Adrenal gland (tissue), 12 donors: Measurements from ENCODE around the gene SPATA31C1. TPM values are rescaled to one million over a fixed set of nuclear protein-coding genes. Genes with fewer than 3 reads are reported as not detected.

Source experiments
- DNase-seq, 7 donors: peaks; one replicate each; pipeline ENCODE4 v3.0.0-alpha.2; 2019 to 2020
- H3K27ac ChIP-seq, 5 donors: fragments of 200-600 bp; sonication (generic) in 4 of 5; 1 replicate in 3 of 5; 2 replicates in 2 of 5; pipeline versions ENCODE4 v1.5.1 to v1.8.0; 2016 to 2020; ENCODE audit warnings: mild to moderate bottlenecking in 1 of 5
- H3K27me3 ChIP-seq: fragments of 200-600 bp; 2 replicates; pipeline ENCODE4 v1.8.0; 2021
- H3K36me3 ChIP-seq, 2 donors: fragments of 200-600 bp; replicated peaks in 1 of 2; 1 replicate in 1 of 2; 2 replicates in 1 of 2; pipeline versions ENCODE4 v1.5.1 to v1.8.0; 2018 to 2022
- H3K4me1 ChIP-seq, 2 donors: fragments of 200-600 bp; replicated peaks in 1 of 2; 1 replicate in 1 of 2; 2 replicates in 1 of 2; pipeline versions ENCODE4 v1.5.1 to v1.8.0; 2018 to 2021
- H3K4me3 ChIP-seq, 4 donors: fragments of 200-600 bp; sonication (generic) in 3 of 4; one replicate each; pipeline ENCODE4 v1.5.1; 2016 to 2018
- H3K9me3 ChIP-seq, 3 donors: fragments of 200-600 bp; sonication (generic) in 1 of 3; replicated peaks in 1 of 3; 1 replicate in 2 of 3; 2 replicates in 1 of 3; pipeline versions ENCODE4 v1.5.1 to v1.8.0; 2016 to 2021
- CTCF ChIP-seq, 6 experiments: fragments of 450-650 bp in 4 of 6; fragments of 200-600 bp in 2 of 6; sonication (generic) in 1 of 6; IDR thresholded peaks; 1 replicate in 5 of 6; 2 replicates in 1 of 6; pipeline versions ENCODE4 v1.5.1 to v1.8.0; 2016 to 2021; ENCODE audit warnings: antibody characterized with exemption in 6 of 6, mild to moderate bottlenecking in 2 of 6, moderate library complexity in 1 of 6
- POLR2A ChIP-seq, 2 donors: fragments of 450-650 bp; IDR thresholded peaks; one replicate each; pipeline ENCODE4 v1.6.1; 2017; ENCODE audit warnings: antibody characterized with exemption in 2 of 2, mild to moderate bottlenecking in 2 of 2, moderate library complexity in 1 of 2
- WGBS, 4 donors: extraction: QIAGEN DNeasy Blood & Tissue Kit in 2 of 4; methylation state at CpG; one replicate each; pipeline versions ENCODE4 v1.1.5 to v1.1.7; 2013 to 2017; 5-methylcytosine and 5-hydroxymethylcytosine counted together
- intact Hi-C, 2 donors: fragments of 100-400 bp; cut with DNase I; formaldehyde crosslinking; loops; one replicate each; pipeline versions ENCODE4 v1.14.1 to v1.15.0; 2022 to 2023
- polyA plus RNA-seq, 3 donors: library from polyadenylated mRNA; stranded (reverse); fragments of 200-250 nt in 2 of 3; fragments of 350-450 nt in 1 of 3; fragmentation: Illumina TruSeq in 1 of 3; extraction: RNeasy Lipid Tissue Mini Kit (QIAGEN cat#74804) in 1 of 3; gene quantifications; one replicate each; pipeline ENCODE4 v1.2.3, GENCODE V29; 2013 to 2014
- total RNA-seq, 9 donors: library from RNA; depleted of rRNA in 4 of 9; stranded (reverse); fragments of >200 nt in 4 of 9; fragments of 120-200 nt in 1 of 9; fragmentation: NEBNext Ultra II Directional in 1 of 9; extraction: Animal tissue kit (Norgen Biotek cat#: 25700) in 1 of 9; gene quantifications; one replicate each; pipeline versions ENCODE4 v1.1.0 to v1.2.4, GENCODE V29; 2013 to 2023
- donor health status: healthy with polysubstance abuse.
- donor health status: Bipolar disorder and iron deficiency.
- donor health status: DM: yes; HTN: yes; CAD: no.
- donor health status: DM: no; HTN: no; CAD: no.
- donor health status: DM: no; HTN: no; CAD: no.
- donor health status: DM: yes; HTN: yes; CAD: no.

SPATA31C1 gene
- total and polyA plus RNA-seq, 12 donors: not detected

DNA sequence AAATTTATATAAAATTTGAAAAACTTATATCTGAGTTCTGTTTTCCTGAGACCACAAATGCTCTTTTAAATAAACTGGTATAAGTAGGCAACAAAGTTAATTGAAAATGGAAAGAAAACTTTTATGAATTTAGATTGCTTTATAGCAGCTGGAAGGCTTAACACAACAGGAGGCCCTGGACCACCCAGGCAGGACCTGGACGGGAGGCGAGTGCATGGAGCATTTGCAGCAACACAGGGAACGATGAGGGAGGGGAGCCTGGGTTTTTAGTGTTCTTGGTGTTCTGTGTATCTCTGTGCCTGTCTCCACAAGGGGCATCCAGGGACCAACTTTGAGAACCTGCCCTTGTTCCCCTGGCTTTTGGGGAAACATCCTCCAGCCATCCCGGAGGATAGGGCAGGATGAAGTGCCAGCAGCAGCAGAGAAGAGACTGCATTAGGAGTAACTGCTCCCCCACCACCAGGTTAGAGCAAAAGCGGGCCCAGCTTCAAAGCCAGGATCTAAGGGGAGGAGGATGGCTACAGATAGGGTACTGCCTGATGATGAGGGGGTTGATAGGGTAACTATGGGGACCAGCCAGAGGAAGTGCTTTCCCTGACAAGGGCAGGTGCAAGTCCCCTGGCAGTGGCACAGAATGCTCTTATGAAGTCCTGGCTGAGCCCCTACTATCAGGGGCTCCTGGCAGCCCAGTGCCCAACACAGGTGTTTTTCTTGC is 41.8 kb upstream of the SPATA31C1 start:
- no peak overlapping the region for H3K27ac ChIP-seq
- no peak for TF ChIP-seq POLR2A (IDR thresholded peaks at IDR 0.05)
- TF ChIP-seq CTCF (IDR thresholded peaks at IDR 0.05): no peak
- WGBS, 4 donors: 71 to 81% (median 77%) methylated on average over 5 of the region's 5 CpGs
- H3K4me3 ChIP-seq: no peak overlapping the region
- no peaks in the 10 kb centered on the region for H3K4me1 ChIP-seq
- intact Hi-C loops: no loop called here
- no peaks in the 10 kb centered on the region for H3K27me3 ChIP-seq
- no peaks in the 10 kb centered on the region for H3K9me3 ChIP-seq
- DNase-seq: no peak
- H3K36me3 ChIP-seq: no peaks in the 10 kb centered on the region

- Histone ChIP-seq H3K27me3 (no peaks in the 10 kb centered on the region), H3K4me3 (no peak overlapping the region), H3K27ac (no peak overlapping the region), H3K9me3 (no peaks in the 10 kb centered on the region), H3K36me3 (no peaks in the 10 kb centered on the region), H3K4me1 (no peaks in the 10 kb centered on the region)
- intact Hi-C loops: no loop called here
- peak in 1 of 7 donors; percentile 27 for DNase-seq
- TF ChIP-seq POLR2A (IDR thresholded peaks at IDR 0.05): no peak
- no peak for TF ChIP-seq CTCF (IDR thresholded peaks at IDR 0.05)
- 75 to 93% (median 88%) methylated on average over 2 to 5 of the region's 5 CpGs for WGBS, 4 donors
These were observed 41.1 kb upstream of the SPATA31C1 start for GRCh38 chr9:87876708-87877107.

DNA sequence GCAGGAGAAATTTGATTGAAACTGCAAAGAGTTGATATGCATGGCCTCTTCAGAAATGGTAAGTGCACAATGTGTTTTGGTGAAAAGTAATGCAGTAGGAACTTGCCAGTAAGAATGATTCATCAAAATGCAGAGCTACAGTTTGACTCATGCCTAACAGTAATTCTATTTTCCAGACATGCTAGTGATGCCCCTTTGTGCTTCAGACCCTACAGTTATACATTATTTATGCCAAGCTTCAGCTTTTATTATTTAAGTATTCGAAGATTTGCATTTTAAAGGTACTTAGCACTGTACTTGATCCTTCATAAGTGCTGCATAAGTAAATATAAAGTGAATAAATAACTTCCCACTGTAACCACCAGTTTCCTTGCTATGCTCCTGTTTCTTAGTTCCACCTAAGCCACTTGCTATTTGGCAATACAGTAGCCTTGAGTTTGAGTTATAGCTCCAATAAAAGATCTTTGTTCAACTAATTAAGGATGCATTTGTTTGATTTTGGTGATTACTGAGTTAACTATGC is 38.7 kb upstream of the SPATA31C1 start:
- H3K4me3 ChIP-seq: no peak overlapping the region
- H3K36me3 ChIP-seq: no peaks in the 10 kb centered on the region
- 81 to 89% (median 85%) methylated on average over 1 of the region's 1 CpG for WGBS, 4 donors
- no peak for TF ChIP-seq POLR2A (IDR thresholded peaks at IDR 0.05)
- TF ChIP-seq CTCF (IDR thresholded peaks at IDR 0.05): no peak
- no peaks in the 10 kb centered on the region for H3K4me1 ChIP-seq
- DNase-seq: no peak
- no peak overlapping the region for H3K27ac ChIP-seq
- H3K9me3 ChIP-seq: no peaks in the 10 kb centered on the region
- no peaks in the 10 kb centered on the region for H3K27me3 ChIP-seq
- intact Hi-C loops: no loop called here

GRCh38 chr9:87880116-87880515 is 37.6 kb upstream of the SPATA31C1 start:
- DNase-seq: no peak
- intact Hi-C loops: no loop called here
- Histone ChIP-seq H3K9me3 (no peaks in the 10 kb centered on the region), H3K27me3 (no peaks in the 10 kb centered on the region), H3K27ac (no peak overlapping the region), H3K4me3 (no peak overlapping the region), H3K36me3 (no peaks in the 10 kb centered on the region), H3K4me1 (no peaks in the 10 kb centered on the region)
- 50 to 61% (median 57%) methylated on average over 8 of the region's 8 CpGs for WGBS, 4 donors
- no peak for TF ChIP-seq POLR2A (IDR thresholded peaks at IDR 0.05)
- no peak for TF ChIP-seq CTCF (IDR thresholded peaks at IDR 0.05)
